CD14-positive monocyte (primary cell): Measurements from ENCODE around the gene ABHD17C. TPM values are rescaled to one million over a fixed set of nuclear protein-coding genes. Genes with fewer than 3 reads are reported as not detected.

Source experiments
- DNase-seq, 3 donors: peaks; one replicate each; pipeline ENCODE4 v3.0.0-alpha.2; 2011 to 2022
- H2AFZ ChIP-seq: 2 replicates; pipeline ENCODE4 v1.6.0; 2012; ENCODE audit warnings: mild to moderate bottlenecking, low read depth, low read length, inconsistent platforms; ENCODE audit not compliant: insufficient read depth, poor library complexity, severe bottlenecking
- H3K27ac ChIP-seq, 2 donors: 1 replicate in 1 of 2; 2 replicates in 1 of 2; pipeline ENCODE4 v1.5.1; 2012 to 2013; ENCODE audit warnings: low read length in 2 of 2, control low read depth in 1 of 2, inconsistent platforms in 1 of 2, low read depth in 1 of 2, mild to moderate bottlenecking in 1 of 2
- H3K27me3 ChIP-seq, 2 donors: one replicate each; pipeline versions ENCODE4 v1.6.0 to v1.6.1; 2011 to 2013; ENCODE audit warnings: low read length in 2 of 2; ENCODE audit not compliant: control insufficient read depth in 2 of 2, insufficient read depth in 2 of 2
- H3K36me3 ChIP-seq, 2 donors: replicated peaks in 1 of 2; 1 replicate in 1 of 2; 2 replicates in 1 of 2; pipeline versions ENCODE4 v1.5.1 to v1.6.1; 2012 to 2013; ENCODE audit warnings: low read length in 2 of 2, control low read depth in 1 of 2, inconsistent platforms in 1 of 2, mild to moderate bottlenecking in 1 of 2; ENCODE audit not compliant: insufficient read depth in 2 of 2, control insufficient read depth in 1 of 2
- H3K4me1 ChIP-seq, 2 donors: 1 replicate in 1 of 2; 2 replicates in 1 of 2; pipeline versions ENCODE4 v1.5.1 to v1.6.1; 2012 to 2013; ENCODE audit warnings: low read length in 2 of 2, control low read depth in 1 of 2, inconsistent platforms in 1 of 2, mild to moderate bottlenecking in 1 of 2, moderate library complexity in 1 of 2; ENCODE audit not compliant: insufficient read depth in 2 of 2, control insufficient read depth in 1 of 2
- H3K4me2 ChIP-seq: replicated peaks from 2 replicates; pipeline ENCODE3; 2012; ENCODE audit warnings: low read length, moderate library complexity, mild to moderate bottlenecking; ENCODE audit not compliant: poor library complexity, severe bottlenecking; ENCODE audit errors: extremely low read depth
- H3K4me3 ChIP-seq, 3 experiments: fragments of 200-600 bp in 1 of 3; sonication (generic) in 1 of 3; replicated peaks in 1 of 3; 1 replicate in 2 of 3; 2 replicates in 1 of 3; pipeline ENCODE4 v1.5.1; 2011 to 2013; ENCODE audit warnings: low read length in 3 of 3, mild to moderate bottlenecking in 3 of 3, control low read depth in 2 of 3, low read depth in 2 of 3, inconsistent platforms in 1 of 3, moderate library complexity in 1 of 3
- H3K79me2 ChIP-seq: 2 replicates; pipeline ENCODE4 v1.6.0; 2012; ENCODE audit warnings: mild to moderate bottlenecking, control low read depth, inconsistent platforms, low read length, moderate library complexity; ENCODE audit not compliant: insufficient read depth
- H3K9ac ChIP-seq: 2 replicates; pipeline ENCODE4 v1.6.0; 2017; ENCODE audit warnings: low read length, mild to moderate bottlenecking; ENCODE audit not compliant: insufficient read depth, poor library complexity, severe bottlenecking
- H3K9me3 ChIP-seq, 2 donors: replicated peaks in 1 of 2; 1 replicate in 1 of 2; 2 replicates in 1 of 2; pipeline versions ENCODE4 v1.5.1 to v1.6.1; 2012 to 2013; ENCODE audit warnings: low read length in 2 of 2, control low read depth in 1 of 2; ENCODE audit not compliant: control insufficient read depth in 1 of 2, insufficient read depth in 1 of 2
- H4K20me1 ChIP-seq: 2 replicates; pipeline ENCODE4 v1.6.0; 2012; ENCODE audit warnings: mild to moderate bottlenecking, low read length, control low read depth, moderate library complexity; ENCODE audit not compliant: insufficient read depth
- H3K27ac Mint-ChIP-seq, 7 donors: one replicate each; pipeline ENCODE4 v1.8.0; 2020; ENCODE audit warnings: mild to moderate bottlenecking in 7 of 7, mixed read lengths in 7 of 7, moderate library complexity in 6 of 7, inconsistent platforms in 2 of 7
- H3K27me3 Mint-ChIP-seq, 3 donors: one replicate each; pipeline ENCODE4 v1.8.0; 2021 to 2022; ENCODE audit warnings: low read depth in 3 of 3, mild to moderate bottlenecking in 3 of 3, mixed read lengths in 3 of 3, moderate library complexity in 3 of 3, inconsistent platforms in 1 of 3
- H3K36me3 Mint-ChIP-seq, 2 donors: one replicate each; pipeline ENCODE4 v1.8.0; 2020; ENCODE audit warnings: mixed read lengths in 2 of 2, inconsistent platforms in 1 of 2, mild to moderate bottlenecking in 1 of 2
- H3K4me1 Mint-ChIP-seq: one replicate; pipeline ENCODE4 v1.8.0; 2020; ENCODE audit warnings: mild to moderate bottlenecking, mixed read lengths
- H3K4me3 Mint-ChIP-seq, 2 donors: one replicate each; pipeline ENCODE4 v1.8.0; 2020; ENCODE audit warnings: mild to moderate bottlenecking in 2 of 2, mixed read lengths in 2 of 2, moderate library complexity in 1 of 2
- H3K9me3 Mint-ChIP-seq, 7 donors: one replicate each; pipeline ENCODE4 v1.8.0; 2020 to 2022; ENCODE audit warnings: mixed read lengths in 7 of 7, mild to moderate bottlenecking in 6 of 7, moderate library complexity in 6 of 7, inconsistent platforms in 2 of 7
- WGBS: methylation state at CpG from one replicate; pipeline ENCODE4 v1.1.5; 2013; ENCODE audit warnings: missing lambda C conversion rate; ENCODE audit not compliant: insufficient coverage; 5-methylcytosine and 5-hydroxymethylcytosine counted together
- intact Hi-C, 2 donors: fragments of 100-400 bp; cut with micrococcal nuclease; formaldehyde crosslinking; loops; one replicate each; pipeline versions ENCODE4 v1.15.0 to v1.15.1; 2023
- polyA plus RNA-seq, 3 donors: library from polyadenylated mRNA; depleted of rRNA in 1 of 3; unstranded in 2 of 3; stranded (reverse) in 1 of 3; fragments of 300-500 nt in 2 of 3; fragments of >200 nt in 1 of 3; fragmentation: Illumina TruSeq in 2 of 3; gene quantifications; 1 replicate in 2 of 3; 2 replicates in 1 of 3; pipeline ENCODE4 v1.2.3, GENCODE V29; 2012 to 2021
- TF ChIP-seq, protein P1 (sequence below): fragments of 200-600 bp; IDR thresholded peaks from one replicate; pipeline ENCODE4 v1.8.0; 2022; ENCODE audit warnings: antibody characterized with exemption, mild to moderate bottlenecking

Gene ABHD17C
- polyA plus RNA-seq, 3 donors: 0.48 to 0.76 (median 0.68) TPM

DNA sequence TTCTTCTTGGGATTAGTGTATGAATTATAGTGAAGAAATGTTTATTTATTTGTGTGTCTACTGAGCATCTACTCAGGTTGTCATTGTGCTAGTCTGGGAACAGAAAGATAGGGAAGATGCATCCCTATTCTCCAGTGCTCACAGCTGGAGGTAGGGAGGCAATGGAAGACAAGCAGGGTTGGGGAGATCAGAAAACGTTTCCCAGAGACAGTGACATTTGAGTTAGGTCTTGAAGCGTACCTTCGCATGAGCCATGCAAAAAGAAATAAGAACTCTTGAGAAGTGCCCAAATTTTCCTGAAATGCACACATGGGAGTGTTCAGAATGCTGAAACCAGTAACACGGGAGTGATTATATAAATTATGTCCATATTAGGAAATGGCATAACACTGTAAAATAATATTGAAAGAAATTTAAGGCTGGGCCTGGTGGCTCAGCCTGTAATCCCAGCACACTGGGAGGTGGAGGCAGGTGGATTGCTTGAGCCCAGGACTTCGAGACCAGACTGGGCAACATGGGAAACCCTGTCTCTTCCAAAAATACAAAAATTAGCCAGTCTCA lies 78.8 kb downstream of the ABHD17C start:
- Mint-ChIP-seq H3K4me1 (peaks cover 24% of the 10 kb centered on the region), H3K27ac (no peak overlapping the region)
- intact Hi-C loops: no loop called here

DNA sequence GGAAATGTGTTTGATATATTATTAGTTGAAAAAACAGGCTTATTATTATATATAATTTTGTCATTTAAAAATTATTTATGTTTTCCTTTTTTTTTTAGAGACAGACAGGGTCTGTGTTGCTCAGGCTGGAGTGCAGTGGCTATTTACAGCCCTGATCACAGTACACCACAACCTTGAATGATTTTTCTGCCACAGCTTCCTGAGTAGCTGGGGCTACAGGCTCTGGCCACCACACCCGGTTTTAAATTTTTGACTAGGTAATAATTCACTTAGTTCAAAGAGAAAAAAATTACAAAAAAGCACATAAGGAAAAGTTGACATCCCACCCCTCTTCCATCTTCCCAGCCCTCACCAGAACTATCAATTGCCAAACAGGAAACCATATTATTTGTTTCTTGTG lies 79.4 kb downstream of the ABHD17C start:
- peaks cover 13 to 16% of the 10 kb centered on the region in 2 donors for H3K27me3 ChIP-seq
- no peaks in the 10 kb centered on the region for H4K20me1 ChIP-seq
- peaks cover 10 to 23% (median 21%) of the 10 kb centered on the region in 3 donors for H3K27me3 Mint-ChIP-seq
- no peaks in the 10 kb centered on the region for H3K36me3 ChIP-seq
- H3K9me3 ChIP-seq: peaks cover 6 to 12% of the 10 kb centered on the region in 2 donors
- H3K27ac Mint-ChIP-seq: no peak overlapping the region
- DNase-seq: no peak
- no peak overlapping the region for H3K4me2 ChIP-seq
- H3K4me3 ChIP-seq: no peak overlapping the region
- WGBS: no CpG with 5 or more reads among the region's 1 CpG
- no peak overlapping the region for H2AFZ ChIP-seq
- H3K79me2 ChIP-seq: no peaks in the 10 kb centered on the region
- H3K36me3 Mint-ChIP-seq: peaks cover 2 to 3% of the 10 kb centered on the region in 2 donors
- H3K9ac ChIP-seq: no peak overlapping the region
- no peak overlapping the region for H3K27ac ChIP-seq
- H3K4me1 Mint-ChIP-seq: peaks cover 24% of the 10 kb centered on the region
- TF ChIP-seq, protein P1, sequence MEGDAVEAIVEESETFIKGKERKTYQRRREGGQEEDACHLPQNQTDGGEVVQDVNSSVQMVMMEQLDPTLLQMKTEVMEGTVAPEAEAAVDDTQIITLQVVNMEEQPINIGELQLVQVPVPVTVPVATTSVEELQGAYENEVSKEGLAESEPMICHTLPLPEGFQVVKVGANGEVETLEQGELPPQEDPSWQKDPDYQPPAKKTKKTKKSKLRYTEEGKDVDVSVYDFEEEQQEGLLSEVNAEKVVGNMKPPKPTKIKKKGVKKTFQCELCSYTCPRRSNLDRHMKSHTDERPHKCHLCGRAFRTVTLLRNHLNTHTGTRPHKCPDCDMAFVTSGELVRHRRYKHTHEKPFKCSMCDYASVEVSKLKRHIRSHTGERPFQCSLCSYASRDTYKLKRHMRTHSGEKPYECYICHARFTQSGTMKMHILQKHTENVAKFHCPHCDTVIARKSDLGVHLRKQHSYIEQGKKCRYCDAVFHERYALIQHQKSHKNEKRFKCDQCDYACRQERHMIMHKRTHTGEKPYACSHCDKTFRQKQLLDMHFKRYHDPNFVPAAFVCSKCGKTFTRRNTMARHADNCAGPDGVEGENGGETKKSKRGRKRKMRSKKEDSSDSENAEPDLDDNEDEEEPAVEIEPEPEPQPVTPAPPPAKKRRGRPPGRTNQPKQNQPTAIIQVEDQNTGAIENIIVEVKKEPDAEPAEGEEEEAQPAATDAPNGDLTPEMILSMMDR: no peak
- peaks cover 2 to 13% (median 4%) of the 10 kb centered on the region in 7 donors for H3K9me3 Mint-ChIP-seq
- peaks cover 29 to 31% of the 10 kb centered on the region in 2 donors for H3K4me1 ChIP-seq
- intact Hi-C loops: no loop called here
- no peak overlapping the region for H3K4me3 Mint-ChIP-seq

More for the DNA sequence above, 78.8 kb downstream of the ABHD17C start:
- Histone ChIP-seq H3K36me3 (no peaks in the 10 kb centered on the region), H2AFZ (no peak overlapping the region), H3K4me1 (peaks cover 25% of the 10 kb centered on the region in 2 donors), H3K4me2 (no peak overlapping the region), H3K27me3 (peaks cover 7 to 11% of the 10 kb centered on the region in 2 donors), H3K9ac (no peak overlapping the region), H4K20me1 (no peaks in the 10 kb centered on the region), H3K79me2 (no peaks in the 10 kb centered on the region), H3K4me3 (no peak overlapping the region), H3K27ac (no peak overlapping the region), H3K9me3 (peaks cover 5 to 12% of the 10 kb centered on the region in 2 donors)
- peaks cover 0 to 13% (median 4%) of the 10 kb centered on the region in 7 donors for H3K9me3 Mint-ChIP-seq
- WGBS: 80% methylated on average over 3 of the region's 5 CpGs
- no peak overlapping the region for H3K4me3 Mint-ChIP-seq
- H3K27me3 Mint-ChIP-seq: peaks cover 9 to 17% (median 16%) of the 10 kb centered on the region in 3 donors
- H3K36me3 Mint-ChIP-seq: peaks cover 2 to 3% of the 10 kb centered on the region in 2 donors
- TF ChIP-seq, protein P1: no peak
- DNase-seq: no peak
